HG03439 (cell line): ENCODE results near the gene GATA3.

Source experiments
- ATAC-seq: cut with Tn5 transposase; IDR thresholded peaks from one replicate; pipeline ENCODE4 v1.9.1; 2021; ENCODE audit warnings: mild to moderate bottlenecking, moderate library complexity; ENCODE audit not compliant: unreplicated experiment

The GATA3 gene

GRCh38 chr10:8063128-8063908 lies 8.8 kb downstream of the GATA3 start:
- ATAC-seq, result no peak

- no peak for ATAC-seq
These were observed 9.4 kb downstream of the GATA3 start for GRCh38 chr10:8063935-8064334.

- no peak for ATAC-seq
These were observed 9.9 kb downstream of the GATA3 start for GRCh38 chr10:8064436-8064835.

GRCh38 chr10:8065651-8066050 lies 11.2 kb downstream of the GATA3 start:
- no peak for ATAC-seq

GRCh38 chr10:8066124-8066523 lies 11.6 kb downstream of the GATA3 start:
- ATAC-seq, result no peak

GRCh38 chr10:8066797-8067196 lies 12.3 kb downstream of the GATA3 start:
- no peak for ATAC-seq

GRCh38 chr10:8069108-8069507 lies 14.6 kb downstream of the GATA3 start:
- no peak for ATAC-seq

GRCh38 chr10:8069627-8070026 lies 15.1 kb downstream of the GATA3 start:
- no peak for ATAC-seq

- no peak for ATAC-seq
These were observed 16.0 kb downstream of the GATA3 start for GRCh38 chr10:8070440-8070839.

- no peak for ATAC-seq
These were observed 16.5 kb downstream of the GATA3 start for GRCh38 chr10:8071006-8071405.

GRCh38 chr10:8071666-8072065 lies 17.2 kb downstream of the GATA3 start:
- ATAC-seq, result no peak

GRCh38 chr10:8072211-8072610 lies 17.7 kb downstream of the GATA3 start:
- ATAC-seq, result no peak

- no peak for ATAC-seq
These were observed 19.4 kb downstream of the GATA3 start for GRCh38 chr10:8073691-8074416.

GRCh38 chr10:8074881-8075280 lies 20.4 kb downstream of the GATA3 start:
- ATAC-seq, result no peak

- no peak for ATAC-seq
These were observed 21.1 kb downstream of the GATA3 start for GRCh38 chr10:8075282-8076260.

- no peak for ATAC-seq
These were observed 22.4 kb downstream of the GATA3 start for GRCh38 chr10:8076933-8077332.

GRCh38 chr10:8078027-8078426 lies 23.5 kb downstream of the GATA3 start:
- ATAC-seq, result no peak

GRCh38 chr10:8079126-8079525 lies 24.6 kb downstream of the GATA3 start:
- no peak for ATAC-seq

- ATAC-seq, result no peak
These were observed 30.3 kb downstream of the GATA3 start for GRCh38 chr10:8084799-8085198.

- no peak for ATAC-seq
These were observed 30.8 kb downstream of the GATA3 start for GRCh38 chr10:8085251-8085650.

- no peak for ATAC-seq
These were observed 31.8 kb downstream of the GATA3 start for GRCh38 chr10:8086315-8086714.
